ENCODE measurements around the gene ABCC1.
A peak's percentile ranks its signal among the peaks of the same experiment; 100 is the strongest.
"Not testable (repeated sequence)": the region's sequence is repeated elsewhere in the genome, so short reads cannot be mapped to it uniquely, and the experiment has no call there.

Gene ABCC1

GRCh38 chr16:15954814-15955151 is 5.4 kb downstream of the ABCC1 start:
- 0 out of 2 replicates have a peak, but pooled peaks cover 2% of the 10 kb centered on the region for H3K4me1 ChIP-seq (ENCODE audit: control insufficient read depth, insufficient read depth, low read length)
- POLR2A ChIA-PET: no interaction called here
- no peak overlapping the region for H3K4me3 ChIP-seq (ENCODE audit: low read depth, low read length)
- no peak overlapping the region for H3K27ac ChIP-seq (ENCODE audit: extremely low read depth, low read depth, low read length)
- CTCF ChIA-PET: no interaction called here
- H3K9me3 ChIP-seq (ENCODE audit: control insufficient read depth, insufficient read depth, low read depth, low read length): no peaks in the 10 kb centered on the region
- no peaks in the 10 kb centered on the region for H3K36me3 ChIP-seq (ENCODE audit: control insufficient read depth in 2 of 2, insufficient read depth in 1 of 2, low read length in 2 of 2)
- TF ChIP-seq MYNN (tag by site-specific recombination; IDR thresholded peaks at IDR 0.05; ENCODE audit: borderline replicate concordance) (no peak), ZNF658 (tag by site-specific recombination; IDR thresholded peaks at IDR 0.05) (no peak), ZNF211 (tag by site-specific recombination; IDR thresholded peaks at IDR 0.05; ENCODE audit: low read depth) (no peak), KLF16 (tag by site-specific recombination; IDR thresholded peaks at IDR 0.05) (no peak), ZNF521 (tag by site-specific recombination; IDR thresholded peaks at IDR 0.05) (no peak), BCL11B (tag by site-specific recombination; IDR thresholded peaks at IDR 0.05; ENCODE audit: low read depth) (no peak), INSM2 (tag by site-specific recombination; IDR thresholded peaks at IDR 0.05) (no peak), ZBTB7A (tag by site-specific recombination; IDR thresholded peaks at IDR 0.05; ENCODE audit: low read depth) (no peak), WT1 (tag by site-specific recombination; IDR thresholded peaks at IDR 0.05) (no peak), ZBTB20 (tag by site-specific recombination; IDR thresholded peaks at IDR 0.05) (no peak), ZFP3 (tag by site-specific recombination; IDR thresholded peaks at IDR 0.05; ENCODE audit: low read depth) (no peak), ZNF121 (tag by site-specific recombination; IDR thresholded peaks at IDR 0.05) (no peak), ZBTB1 (tag by site-specific recombination; IDR thresholded peaks at IDR 0.05) (no peak), ZNF292 (tag by site-specific recombination; IDR thresholded peaks at IDR 0.05; ENCODE audit: borderline replicate concordance, low read depth) (no peak)
- TF ChIP-seq, protein P1, sequence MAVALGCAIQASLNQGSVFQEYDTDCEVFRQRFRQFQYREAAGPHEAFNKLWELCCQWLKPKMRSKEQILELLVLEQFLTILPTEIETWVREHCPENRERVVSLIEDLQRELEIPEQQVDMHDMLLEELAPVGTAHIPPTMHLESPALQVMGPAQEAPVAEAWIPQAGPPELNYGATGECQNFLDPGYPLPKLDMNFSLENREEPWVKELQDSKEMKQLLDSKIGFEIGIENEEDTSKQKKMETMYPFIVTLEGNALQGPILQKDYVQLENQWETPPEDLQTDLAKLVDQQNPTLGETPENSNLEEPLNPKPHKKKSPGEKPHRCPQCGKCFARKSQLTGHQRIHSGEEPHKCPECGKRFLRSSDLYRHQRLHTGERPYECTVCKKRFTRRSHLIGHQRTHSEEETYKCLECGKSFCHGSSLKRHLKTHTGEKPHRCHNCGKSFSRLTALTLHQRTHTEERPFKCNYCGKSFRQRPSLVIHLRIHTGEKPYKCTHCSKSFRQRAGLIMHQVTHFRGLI (tag by site-specific recombination; IDR thresholded peaks at IDR 0.05): no peak

DNA sequence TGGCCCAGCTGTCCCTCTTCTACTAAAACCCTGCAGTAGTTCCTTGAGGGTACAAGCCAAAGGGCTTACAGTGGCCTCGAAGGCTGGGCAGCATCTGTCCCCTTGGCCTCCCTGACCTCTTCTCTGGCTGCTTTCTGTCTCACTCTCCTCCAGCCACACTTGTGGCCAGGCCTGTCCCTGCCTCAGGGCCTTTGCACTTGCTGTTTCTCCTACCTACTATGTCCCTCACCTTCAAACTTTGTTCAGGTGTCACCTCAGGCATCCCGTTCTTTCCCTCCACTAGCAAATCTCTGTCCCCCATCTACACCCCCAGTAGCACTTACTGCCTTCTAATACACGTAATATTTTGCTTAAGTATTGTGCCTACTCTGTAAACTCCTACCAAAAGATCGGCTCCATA is 6.0 kb downstream of the ABCC1 start:
- TF ChIP-seq SALL2 (tag by site-specific recombination; IDR thresholded peaks at IDR 0.05; ENCODE audit: borderline replicate concordance): no peak
- TF ChIP-seq, protein P2, sequence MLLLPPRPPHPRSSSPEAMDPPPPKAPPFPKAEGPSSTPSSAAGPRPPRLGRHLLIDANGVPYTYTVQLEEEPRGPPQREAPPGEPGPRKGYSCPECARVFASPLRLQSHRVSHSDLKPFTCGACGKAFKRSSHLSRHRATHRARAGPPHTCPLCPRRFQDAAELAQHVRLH (tag by site-specific recombination; IDR thresholded peaks at IDR 0.05): 0 out of 2 replicates have a peak, but pooled peaks have one; percentile 31
- TF ChIP-seq OSR2 (tag by site-specific recombination; IDR thresholded peaks at IDR 0.05): no peak
- TF ChIP-seq ZNF623 (tag by site-specific recombination; IDR thresholded peaks at IDR 0.05): peak; percentile 98
- TF ChIP-seq ZNF555 (tag by site-specific recombination; conservative IDR thresholded peaks at IDR 0.05): no peak
- no peak for TF ChIP-seq ZBTB17 (tag by site-specific recombination; IDR thresholded peaks at IDR 0.05)
- ChIA-PET POLR2A (no interaction called here), CTCF (no interaction called here)
- no peak overlapping the region for H3K4me3 ChIP-seq (ENCODE audit: low read depth, low read length)
- H3K4me1 ChIP-seq (ENCODE audit: control insufficient read depth, insufficient read depth, low read length): 0 out of 2 replicates have a peak, but pooled peaks cover 2% of the 10 kb centered on the region
- H3K36me3 ChIP-seq (ENCODE audit: control insufficient read depth in 2 of 2, insufficient read depth in 1 of 2, low read length in 2 of 2): peaks cover 0 to under 1% of the 10 kb centered on the region in 2 experiments; a peak in 1 of 3 replicates
- H3K9me3 ChIP-seq (ENCODE audit: control insufficient read depth, insufficient read depth, low read depth, low read length): no peaks in the 10 kb centered on the region
- H3K27ac ChIP-seq (ENCODE audit: extremely low read depth, low read depth, low read length): no peak overlapping the region

DNA sequence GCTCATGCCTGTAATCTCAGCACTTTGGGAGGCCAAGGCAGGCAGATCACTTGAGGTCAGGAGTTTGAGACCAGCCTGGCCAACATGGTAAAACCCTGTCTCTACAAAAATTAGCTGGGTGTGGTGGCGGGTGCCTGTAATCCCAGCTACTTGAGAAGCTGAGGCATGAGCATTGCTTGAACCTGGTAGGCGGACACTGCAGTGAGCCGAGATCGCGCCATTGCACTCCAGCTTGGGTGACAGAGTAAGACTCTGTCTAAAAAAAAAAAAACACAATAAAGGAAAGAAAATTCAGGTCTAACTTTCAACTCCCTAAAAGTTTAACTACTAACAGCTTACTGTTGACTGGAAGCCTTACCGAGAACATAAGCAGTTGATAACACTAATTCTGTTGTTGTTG is 6.7 kb downstream of the ABCC1 start:
- CTCF ChIA-PET; H3K4me3 ChIP-seq (ENCODE audit: low read depth, low read length); H3K4me1 ChIP-seq (ENCODE audit: control insufficient read depth, insufficient read depth, low read length); H3K36me3 ChIP-seq (ENCODE audit: control insufficient read depth in 2 of 2, insufficient read depth in 1 of 2, low read length in 2 of 2); H3K27ac ChIP-seq (ENCODE audit: extremely low read depth, low read depth, low read length); H3K9me3 ChIP-seq (ENCODE audit: control insufficient read depth, insufficient read depth, low read depth, low read length): not testable (repeated sequence)
- POLR2A ChIA-PET: interaction anchor here (1.0 kb wide), 1 partner anchor 68 kb away, joined by 4 read pairs; the partner anchor contains the start of gene CEP20
